Body of pancreas (tissue), 4 donors: Measurements from ENCODE around the gene ATF3.
A peak's percentile ranks its signal among the peaks of the same experiment; 100 is the strongest.

ENCODE experiments used
- POLR2A ChIP-seq, 3 donors: fragments of 450-650 bp; IDR thresholded peaks; one replicate each; pipeline ENCODE4 v1.6.1; 2016; ENCODE audit warnings: antibody characterized with exemption in 3 of 3, mild to moderate bottlenecking in 2 of 3
- TF ChIP-seq, protein P1 (sequence below), 7 experiments: fragments of 450-650 bp in 4 of 7; fragments of 200-600 bp in 3 of 7; sonication (generic) in 3 of 7; IDR thresholded peaks; one replicate each; pipeline ENCODE4 v1.5.1; 2016 to 2019; ENCODE audit warnings: antibody characterized with exemption in 7 of 7

DNA sequence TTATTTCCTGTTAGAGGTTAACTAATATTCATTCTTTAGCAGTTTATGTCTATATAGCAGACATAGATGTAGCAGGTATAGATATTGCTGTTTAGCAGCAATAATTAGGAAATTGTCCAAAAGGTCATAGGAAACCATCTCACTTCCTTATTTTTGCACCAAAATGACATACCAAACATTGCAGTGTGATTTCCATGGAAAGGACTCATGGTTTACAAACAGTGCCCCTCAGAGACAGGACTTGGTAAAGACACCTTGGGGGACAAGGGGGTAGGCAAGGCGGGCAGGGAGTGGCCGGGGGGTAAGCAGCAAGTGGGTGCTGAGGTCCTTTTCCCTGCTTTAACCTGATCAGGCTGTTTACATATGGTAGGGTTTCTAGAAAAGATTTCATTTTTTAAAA is 60.5 kb downstream of the ATF3 start:
- TF ChIP-seq, protein P1, sequence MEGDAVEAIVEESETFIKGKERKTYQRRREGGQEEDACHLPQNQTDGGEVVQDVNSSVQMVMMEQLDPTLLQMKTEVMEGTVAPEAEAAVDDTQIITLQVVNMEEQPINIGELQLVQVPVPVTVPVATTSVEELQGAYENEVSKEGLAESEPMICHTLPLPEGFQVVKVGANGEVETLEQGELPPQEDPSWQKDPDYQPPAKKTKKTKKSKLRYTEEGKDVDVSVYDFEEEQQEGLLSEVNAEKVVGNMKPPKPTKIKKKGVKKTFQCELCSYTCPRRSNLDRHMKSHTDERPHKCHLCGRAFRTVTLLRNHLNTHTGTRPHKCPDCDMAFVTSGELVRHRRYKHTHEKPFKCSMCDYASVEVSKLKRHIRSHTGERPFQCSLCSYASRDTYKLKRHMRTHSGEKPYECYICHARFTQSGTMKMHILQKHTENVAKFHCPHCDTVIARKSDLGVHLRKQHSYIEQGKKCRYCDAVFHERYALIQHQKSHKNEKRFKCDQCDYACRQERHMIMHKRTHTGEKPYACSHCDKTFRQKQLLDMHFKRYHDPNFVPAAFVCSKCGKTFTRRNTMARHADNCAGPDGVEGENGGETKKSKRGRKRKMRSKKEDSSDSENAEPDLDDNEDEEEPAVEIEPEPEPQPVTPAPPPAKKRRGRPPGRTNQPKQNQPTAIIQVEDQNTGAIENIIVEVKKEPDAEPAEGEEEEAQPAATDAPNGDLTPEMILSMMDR (IDR thresholded peaks at IDR 0.05): peak in 1 of 7 experiments; percentile 4
- TF ChIP-seq POLR2A (IDR thresholded peaks at IDR 0.05): no peak
